Measurements from ENCODE around the gene PSMG4. TPM values are rescaled to one million over a fixed set of nuclear protein-coding genes. Genes with fewer than 3 reads are reported as not detected.

The PSMG4 gene
- total and polyA plus RNA-seq, 10 of the 15 experiments (the other 5 are each of a cell fraction or from before 2014, with no cell fraction given): 7.1 to 62.6 (median 29.8) TPM

DNA sequence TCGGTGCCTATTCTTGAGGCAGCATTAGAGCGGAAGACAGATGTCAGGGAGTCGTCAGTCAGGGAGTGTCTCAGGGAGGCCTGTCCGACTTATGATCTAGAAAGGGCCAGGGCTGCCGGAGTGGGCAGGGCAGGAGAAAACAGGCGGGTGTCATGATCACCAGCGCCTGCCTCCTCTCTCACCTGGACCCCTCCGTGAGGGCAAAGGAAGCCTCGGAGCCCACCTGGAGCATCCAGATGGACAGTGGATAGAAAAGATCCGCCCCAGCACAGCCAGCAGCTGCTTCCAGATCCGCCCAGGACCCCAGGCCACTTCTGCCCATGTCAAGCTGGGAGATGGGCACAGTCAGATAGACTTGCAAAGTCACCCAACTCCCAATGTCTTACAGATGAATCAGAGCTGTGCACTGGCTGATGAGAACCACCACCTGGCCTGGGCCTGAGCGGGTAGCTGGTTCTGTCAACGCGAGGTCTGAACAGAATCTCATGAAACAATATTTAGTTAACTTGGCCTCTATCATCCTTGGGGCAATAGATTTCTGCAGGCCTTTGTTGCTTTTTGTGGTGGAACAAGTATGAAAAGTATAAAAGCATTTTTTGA, 22.2 kb downstream of the PSMG4 start (continued):
- TF ChIP-seq, protein P1, sequence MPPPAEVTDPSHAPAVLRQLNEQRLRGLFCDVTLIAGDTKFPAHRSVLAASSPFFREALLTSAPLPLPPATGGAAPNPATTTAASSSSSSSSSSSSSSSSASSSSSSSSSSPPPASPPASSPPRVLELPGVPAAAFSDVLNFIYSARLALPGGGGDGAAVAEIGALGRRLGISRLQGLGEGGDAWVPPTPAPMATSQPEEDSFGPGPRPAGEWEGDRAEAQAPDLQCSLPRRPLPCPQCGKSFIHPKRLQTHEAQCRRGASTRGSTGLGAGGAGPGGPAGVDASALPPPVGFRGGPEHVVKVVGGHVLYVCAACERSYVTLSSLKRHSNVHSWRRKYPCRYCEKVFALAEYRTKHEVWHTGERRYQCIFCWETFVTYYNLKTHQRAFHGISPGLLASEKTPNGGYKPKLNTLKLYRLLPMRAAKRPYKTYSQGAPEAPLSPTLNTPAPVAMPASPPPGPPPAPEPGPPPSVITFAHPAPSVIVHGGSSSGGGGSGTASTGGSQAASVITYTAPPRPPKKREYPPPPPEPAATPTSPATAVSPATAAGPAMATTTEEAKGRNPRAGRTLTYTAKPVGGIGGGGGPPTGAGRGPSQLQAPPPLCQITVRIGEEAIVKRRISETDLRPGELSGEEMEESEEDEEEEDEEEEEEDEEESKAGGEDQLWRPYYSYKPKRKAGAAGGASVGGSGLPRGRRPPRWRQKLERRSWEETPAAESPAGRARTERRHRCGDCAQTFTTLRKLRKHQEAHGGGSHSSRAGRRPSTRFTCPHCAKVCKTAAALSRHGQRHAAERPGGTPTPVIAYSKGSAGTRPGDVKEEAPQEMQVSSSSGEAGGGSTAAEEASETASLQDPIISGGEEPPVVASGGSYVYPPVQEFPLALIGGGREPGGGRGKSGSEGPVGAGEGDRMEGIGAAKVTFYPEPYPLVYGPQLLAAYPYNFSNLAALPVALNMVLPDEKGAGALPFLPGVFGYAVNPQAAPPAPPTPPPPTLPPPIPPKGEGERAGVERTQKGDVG (CRISPR knock-in tag; IDR thresholded peaks at IDR 0.05): no peak

DNA sequence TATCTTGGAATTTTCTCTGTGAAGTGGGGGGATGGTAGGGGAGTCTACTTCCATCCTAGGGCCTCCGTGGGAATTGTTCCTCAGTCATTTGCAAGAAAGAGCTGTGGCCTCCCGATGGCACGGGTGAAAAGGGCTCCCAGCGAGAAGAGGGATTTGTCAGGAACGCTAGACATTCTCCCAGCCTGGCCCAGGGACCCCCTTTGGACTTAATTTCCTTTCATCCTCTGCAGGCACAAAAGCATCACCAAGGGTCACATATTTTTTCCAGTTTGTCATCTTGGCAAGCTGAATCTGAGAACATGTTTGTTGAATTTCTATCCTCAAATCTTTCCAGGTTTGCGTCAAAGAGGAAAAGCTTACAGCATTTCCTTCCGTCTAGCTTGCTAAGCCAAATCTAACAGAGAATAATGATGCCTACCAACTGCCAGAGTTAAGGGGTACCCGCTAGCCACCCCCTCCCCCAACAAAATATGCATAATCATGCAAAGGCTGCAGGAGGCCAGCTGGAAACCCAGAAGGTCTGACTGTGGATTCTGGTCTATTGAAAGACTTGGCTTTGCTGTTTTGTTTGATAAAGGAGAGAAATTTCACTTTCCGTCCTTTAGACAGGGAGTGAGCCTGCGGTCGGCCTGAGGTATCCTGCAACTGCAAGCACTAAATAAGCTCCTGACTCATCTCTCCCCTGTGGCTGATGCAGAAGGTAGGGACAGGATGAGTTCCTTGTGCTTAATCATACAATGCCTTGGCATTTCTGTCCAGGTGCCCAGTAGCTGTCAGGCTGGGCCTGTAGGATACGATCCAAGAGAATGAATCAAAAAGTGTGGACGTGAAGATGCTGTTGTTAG, 23.1 kb downstream of the PSMG4 start:
- ChIA-PET RAD21 (ENCODE audit: unreplicated experiment) (interaction anchor here (0.8 to 4.3 kb wide), 10 partner anchors 10 to 450 kb away, joined by 3 to 55 read pairs (median 4); partner anchors contain the start of gene NQO2), CTCF (interaction anchor here (0.8 to 3.5 kb wide), 13 partner anchors 12 to 696 kb away, joined by 3 to 24 read pairs (median 4); no protein-coding TSS in a partner anchor), SMC1A (ENCODE audit: uncharacterized antibody, unreplicated experiment) (interaction anchor here (0.7 to 4.4 kb wide), 12 partner anchors 18 to 450 kb away, joined by 3 to 51 read pairs (median 3); partner anchors contain the start of gene PSMG4), POLR2A (no interaction called here)
- no peaks in the 10 kb centered on the region for H3K27me3 ChIP-seq (replicated peaks in 1 of 2; ENCODE audit: control insufficient read depth in 2 of 2, insufficient read depth in 2 of 2, low read length in 1 of 2)
- no peak overlapping the region for H3K27ac ChIP-seq (ENCODE audit: control insufficient read depth, insufficient read depth)
- WGBS (ENCODE audit: insufficient coverage, insufficient replicate concordance, low lambda C conversion rate, missing lambda C conversion rate): 93% methylated on average over 13 of the region's 13 CpGs
- H3K79me2 ChIP-seq (ENCODE audit: control insufficient read depth, insufficient read depth, low read length): no peaks in the 10 kb centered on the region
- no peak overlapping the region for H3K9ac ChIP-seq (ENCODE audit: control insufficient read depth, insufficient read depth, low read length)
- no peak for DNase-seq (ENCODE audit: low read depth, low spot score)
- BruUV-seq (replicated peaks): no TSS peak
- H3K4me3 ChIP-seq: no peak overlapping the region
- in situ Hi-C loops (cut with MboI): loop anchor here (5.0 kb wide), 1 partner anchor 450 kb away; no protein-coding TSS in a partner anchor
- intact Hi-C loops (cut with micrococcal nuclease; ENCODE audit: unreplicated experiment): no loop called here
- FAIRE-seq: no peak
- no peaks in the 10 kb centered on the region for H3K4me1 ChIP-seq (ENCODE audit: control insufficient read depth, insufficient read depth, low read length)
- H4K20me1 ChIP-seq (ENCODE audit: control insufficient read depth, insufficient read depth): no peaks in the 10 kb centered on the region
- no peaks in the 10 kb centered on the region for H3K9me3 ChIP-seq (replicated peaks; ENCODE audit: control insufficient read depth, insufficient read depth, low read length)
- H3K36me3 ChIP-seq (ENCODE audit: control insufficient read depth in 2 of 2, insufficient read depth in 2 of 2, low read length in 1 of 2): no peaks in the 10 kb centered on the region; a peak in 1 of 4 replicates
- H2AFZ ChIP-seq (ENCODE audit: control insufficient read depth, low read depth, low read length): no peak overlapping the region
- no peak overlapping the region for H3K4me2 ChIP-seq (ENCODE audit: control insufficient read depth, insufficient read depth)
- ATAC-seq: no peak
- no peak for TF ChIP-seq CEBPB (IDR thresholded peaks at IDR 0.05; ENCODE audit: borderline replicate concordance in 1 of 2, low read depth in 2 of 2, low read length in 2 of 2)
- no peak for TF ChIP-seq CHD2 (IDR thresholded peaks at IDR 0.05; ENCODE audit: borderline replicate concordance, low read depth, low read length)
- no peak for TF ChIP-seq EED (IDR thresholded peaks at IDR 0.05; ENCODE audit: low read depth)
- no peak for TF ChIP-seq NR2C2 (IDR thresholded peaks at IDR 0.05; ENCODE audit: borderline replicate concordance, control insufficient read depth, insufficient read length, low read depth)
- TF ChIP-seq, protein P2, sequence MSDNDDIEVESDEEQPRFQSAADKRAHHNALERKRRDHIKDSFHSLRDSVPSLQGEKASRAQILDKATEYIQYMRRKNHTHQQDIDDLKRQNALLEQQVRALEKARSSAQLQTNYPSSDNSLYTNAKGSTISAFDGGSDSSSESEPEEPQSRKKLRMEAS (IDR thresholded peaks at IDR 0.05; ENCODE audit: low read depth, low read length): no peak
- no peak for TF ChIP-seq CREB1 (IDR thresholded peaks at IDR 0.05; ENCODE audit: low read depth)
- TF ChIP-seq MTA3 (IDR thresholded peaks at IDR 0.05; ENCODE audit: borderline replicate concordance, low read length): no peak
- TF ChIP-seq, protein P3, sequence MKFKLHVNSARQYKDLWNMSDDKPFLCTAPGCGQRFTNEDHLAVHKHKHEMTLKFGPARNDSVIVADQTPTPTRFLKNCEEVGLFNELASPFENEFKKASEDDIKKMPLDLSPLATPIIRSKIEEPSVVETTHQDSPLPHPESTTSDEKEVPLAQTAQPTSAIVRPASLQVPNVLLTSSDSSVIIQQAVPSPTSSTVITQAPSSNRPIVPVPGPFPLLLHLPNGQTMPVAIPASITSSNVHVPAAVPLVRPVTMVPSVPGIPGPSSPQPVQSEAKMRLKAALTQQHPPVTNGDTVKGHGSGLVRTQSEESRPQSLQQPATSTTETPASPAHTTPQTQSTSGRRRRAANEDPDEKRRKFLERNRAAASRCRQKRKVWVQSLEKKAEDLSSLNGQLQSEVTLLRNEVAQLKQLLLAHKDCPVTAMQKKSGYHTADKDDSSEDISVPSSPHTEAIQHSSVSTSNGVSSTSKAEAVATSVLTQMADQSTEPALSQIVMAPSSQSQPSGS (IDR thresholded peaks at IDR 0.05; ENCODE audit: low read length): no peak
- no peak for TF ChIP-seq NRF1 (conservative IDR thresholded peaks at IDR 0.05; ENCODE audit: low read depth, low read length)
- TF ChIP-seq POLR2AphosphoS5 (IDR thresholded peaks at IDR 0.05; ENCODE audit: low read length): no peak
- no peak for TF ChIP-seq SPI1 (IDR thresholded peaks at IDR 0.05; ENCODE audit: borderline replicate concordance, insufficient read depth, low read depth, low read length)
- no peak for TF ChIP-seq KLF5 (IDR thresholded peaks at IDR 0.05; ENCODE audit: partially characterized antibody)
- TF ChIP-seq, protein P4, sequence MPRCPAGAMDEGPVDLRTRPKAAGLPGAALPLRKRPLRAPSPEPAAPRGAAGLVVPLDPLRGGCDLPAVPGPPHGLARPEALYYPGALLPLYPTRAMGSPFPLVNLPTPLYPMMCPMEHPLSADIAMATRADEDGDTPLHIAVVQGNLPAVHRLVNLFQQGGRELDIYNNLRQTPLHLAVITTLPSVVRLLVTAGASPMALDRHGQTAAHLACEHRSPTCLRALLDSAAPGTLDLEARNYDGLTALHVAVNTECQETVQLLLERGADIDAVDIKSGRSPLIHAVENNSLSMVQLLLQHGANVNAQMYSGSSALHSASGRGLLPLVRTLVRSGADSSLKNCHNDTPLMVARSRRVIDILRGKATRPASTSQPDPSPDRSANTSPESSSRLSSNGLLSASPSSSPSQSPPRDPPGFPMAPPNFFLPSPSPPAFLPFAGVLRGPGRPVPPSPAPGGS (IDR thresholded peaks at IDR 0.05; ENCODE audit: borderline replicate concordance, insufficient read depth, low read depth, low read length, poor library complexity, severe bottlenecking): no peak

Measured in GM12878 (cell line).